ENCODE measurements around the gene CCL26. TPM values are rescaled to one million over a fixed set of nuclear protein-coding genes. Genes with fewer than 3 reads are reported as not detected.
A peak's percentile ranks its signal among the peaks of the same experiment; 100 is the strongest.

CCL26 gene
- total and polyA plus RNA-seq, 9 of the 15 experiments (the other 6 are each of a cell fraction or from before 2014, with no cell fraction given) = 2.3 to 26.8 (median 8.4) TPM

DNA sequence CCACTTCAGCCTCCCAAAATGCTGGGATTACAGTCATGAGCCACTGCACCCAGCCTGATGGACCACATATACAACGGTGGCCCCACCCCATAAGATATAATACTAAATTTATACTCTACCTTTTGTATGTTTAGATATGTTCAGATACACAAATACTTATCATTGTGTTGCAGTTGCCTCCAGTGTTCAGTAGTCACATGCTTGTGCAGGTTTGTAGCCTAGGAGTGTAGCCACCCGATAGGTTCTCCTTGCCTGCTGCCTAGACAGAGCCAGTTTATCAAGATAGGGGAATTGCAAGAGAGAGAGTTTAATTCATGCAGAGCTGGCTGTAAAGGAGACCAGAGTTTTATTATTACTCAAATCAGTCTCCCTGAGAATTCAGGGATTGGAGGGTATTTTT is 32.0 kb upstream of the CCL26 start (continued):
- TF ChIP-seq, protein P1, sequence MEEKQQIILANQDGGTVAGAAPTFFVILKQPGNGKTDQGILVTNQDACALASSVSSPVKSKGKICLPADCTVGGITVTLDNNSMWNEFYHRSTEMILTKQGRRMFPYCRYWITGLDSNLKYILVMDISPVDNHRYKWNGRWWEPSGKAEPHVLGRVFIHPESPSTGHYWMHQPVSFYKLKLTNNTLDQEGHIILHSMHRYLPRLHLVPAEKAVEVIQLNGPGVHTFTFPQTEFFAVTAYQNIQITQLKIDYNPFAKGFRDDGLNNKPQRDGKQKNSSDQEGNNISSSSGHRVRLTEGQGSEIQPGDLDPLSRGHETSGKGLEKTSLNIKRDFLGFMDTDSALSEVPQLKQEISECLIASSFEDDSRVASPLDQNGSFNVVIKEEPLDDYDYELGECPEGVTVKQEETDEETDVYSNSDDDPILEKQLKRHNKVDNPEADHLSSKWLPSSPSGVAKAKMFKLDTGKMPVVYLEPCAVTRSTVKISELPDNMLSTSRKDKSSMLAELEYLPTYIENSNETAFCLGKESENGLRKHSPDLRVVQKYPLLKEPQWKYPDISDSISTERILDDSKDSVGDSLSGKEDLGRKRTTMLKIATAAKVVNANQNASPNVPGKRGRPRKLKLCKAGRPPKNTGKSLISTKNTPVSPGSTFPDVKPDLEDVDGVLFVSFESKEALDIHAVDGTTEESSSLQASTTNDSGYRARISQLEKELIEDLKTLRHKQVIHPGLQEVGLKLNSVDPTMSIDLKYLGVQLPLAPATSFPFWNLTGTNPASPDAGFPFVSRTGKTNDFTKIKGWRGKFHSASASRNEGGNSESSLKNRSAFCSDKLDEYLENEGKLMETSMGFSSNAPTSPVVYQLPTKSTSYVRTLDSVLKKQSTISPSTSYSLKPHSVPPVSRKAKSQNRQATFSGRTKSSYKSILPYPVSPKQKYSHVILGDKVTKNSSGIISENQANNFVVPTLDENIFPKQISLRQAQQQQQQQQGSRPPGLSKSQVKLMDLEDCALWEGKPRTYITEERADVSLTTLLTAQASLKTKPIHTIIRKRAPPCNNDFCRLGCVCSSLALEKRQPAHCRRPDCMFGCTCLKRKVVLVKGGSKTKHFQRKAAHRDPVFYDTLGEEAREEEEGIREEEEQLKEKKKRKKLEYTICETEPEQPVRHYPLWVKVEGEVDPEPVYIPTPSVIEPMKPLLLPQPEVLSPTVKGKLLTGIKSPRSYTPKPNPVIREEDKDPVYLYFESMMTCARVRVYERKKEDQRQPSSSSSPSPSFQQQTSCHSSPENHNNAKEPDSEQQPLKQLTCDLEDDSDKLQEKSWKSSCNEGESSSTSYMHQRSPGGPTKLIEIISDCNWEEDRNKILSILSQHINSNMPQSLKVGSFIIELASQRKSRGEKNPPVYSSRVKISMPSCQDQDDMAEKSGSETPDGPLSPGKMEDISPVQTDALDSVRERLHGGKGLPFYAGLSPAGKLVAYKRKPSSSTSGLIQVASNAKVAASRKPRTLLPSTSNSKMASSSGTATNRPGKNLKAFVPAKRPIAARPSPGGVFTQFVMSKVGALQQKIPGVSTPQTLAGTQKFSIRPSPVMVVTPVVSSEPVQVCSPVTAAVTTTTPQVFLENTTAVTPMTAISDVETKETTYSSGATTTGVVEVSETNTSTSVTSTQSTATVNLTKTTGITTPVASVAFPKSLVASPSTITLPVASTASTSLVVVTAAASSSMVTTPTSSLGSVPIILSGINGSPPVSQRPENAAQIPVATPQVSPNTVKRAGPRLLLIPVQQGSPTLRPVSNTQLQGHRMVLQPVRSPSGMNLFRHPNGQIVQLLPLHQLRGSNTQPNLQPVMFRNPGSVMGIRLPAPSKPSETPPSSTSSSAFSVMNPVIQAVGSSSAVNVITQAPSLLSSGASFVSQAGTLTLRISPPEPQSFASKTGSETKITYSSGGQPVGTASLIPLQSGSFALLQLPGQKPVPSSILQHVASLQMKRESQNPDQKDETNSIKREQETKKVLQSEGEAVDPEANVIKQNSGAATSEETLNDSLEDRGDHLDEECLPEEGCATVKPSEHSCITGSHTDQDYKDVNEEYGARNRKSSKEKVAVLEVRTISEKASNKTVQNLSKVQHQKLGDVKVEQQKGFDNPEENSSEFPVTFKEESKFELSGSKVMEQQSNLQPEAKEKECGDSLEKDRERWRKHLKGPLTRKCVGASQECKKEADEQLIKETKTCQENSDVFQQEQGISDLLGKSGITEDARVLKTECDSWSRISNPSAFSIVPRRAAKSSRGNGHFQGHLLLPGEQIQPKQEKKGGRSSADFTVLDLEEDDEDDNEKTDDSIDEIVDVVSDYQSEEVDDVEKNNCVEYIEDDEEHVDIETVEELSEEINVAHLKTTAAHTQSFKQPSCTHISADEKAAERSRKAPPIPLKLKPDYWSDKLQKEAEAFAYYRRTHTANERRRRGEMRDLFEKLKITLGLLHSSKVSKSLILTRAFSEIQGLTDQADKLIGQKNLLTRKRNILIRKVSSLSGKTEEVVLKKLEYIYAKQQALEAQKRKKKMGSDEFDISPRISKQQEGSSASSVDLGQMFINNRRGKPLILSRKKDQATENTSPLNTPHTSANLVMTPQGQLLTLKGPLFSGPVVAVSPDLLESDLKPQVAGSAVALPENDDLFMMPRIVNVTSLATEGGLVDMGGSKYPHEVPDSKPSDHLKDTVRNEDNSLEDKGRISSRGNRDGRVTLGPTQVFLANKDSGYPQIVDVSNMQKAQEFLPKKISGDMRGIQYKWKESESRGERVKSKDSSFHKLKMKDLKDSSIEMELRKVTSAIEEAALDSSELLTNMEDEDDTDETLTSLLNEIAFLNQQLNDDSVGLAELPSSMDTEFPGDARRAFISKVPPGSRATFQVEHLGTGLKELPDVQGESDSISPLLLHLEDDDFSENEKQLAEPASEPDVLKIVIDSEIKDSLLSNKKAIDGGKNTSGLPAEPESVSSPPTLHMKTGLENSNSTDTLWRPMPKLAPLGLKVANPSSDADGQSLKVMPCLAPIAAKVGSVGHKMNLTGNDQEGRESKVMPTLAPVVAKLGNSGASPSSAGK (IDR thresholded peaks at IDR 0.05) = peak; percentile 73
- no peak for TF ChIP-seq CBFB (CRISPR knock-in tag; IDR thresholded peaks at IDR 0.05)
- peak; percentile 23; the same call in 1 of the 2 replicates for TF ChIP-seq BHLHE40 (IDR thresholded peaks at IDR 0.05; ENCODE audit: low read length)
- 0 out of 2 replicates have a peak, but pooled peaks have one; percentile 28 for TF ChIP-seq DPF2 (IDR thresholded peaks at IDR 0.05)
- TF ChIP-seq ADNP (tag; IDR thresholded peaks at IDR 0.05) = peak; percentile 57; the same call in 1 of the 2 replicates
- TF ChIP-seq RAD51 (IDR thresholded peaks at IDR 0.05; ENCODE audit: borderline replicate concordance, low read depth) = peak; percentile 25; the same call in 1 of the 2 replicates
- peak; percentile 91 for TF ChIP-seq L3MBTL2 (IDR thresholded peaks at IDR 0.05)
- peak; percentile 40; the same call in 1 of the 2 replicates for TF ChIP-seq TAL1 (IDR thresholded peaks at IDR 0.05)
- peak; percentile 36; the same call in 1 of the 2 replicates for TF ChIP-seq TOE1 (IDR thresholded peaks at IDR 0.05; ENCODE audit: borderline replicate concordance)
- TF ChIP-seq TOE1 (CRISPR knock-in tag; IDR thresholded peaks at IDR 0.05; ENCODE audit: borderline replicate concordance, low read depth) = no peak
- no peak for TF ChIP-seq ZNF174 (CRISPR knock-in tag; IDR thresholded peaks at IDR 0.05)
- no peak for TF ChIP-seq ILK (tag; IDR thresholded peaks at IDR 0.05; ENCODE audit: borderline replicate concordance, low read depth)
- TF ChIP-seq, protein P2, sequence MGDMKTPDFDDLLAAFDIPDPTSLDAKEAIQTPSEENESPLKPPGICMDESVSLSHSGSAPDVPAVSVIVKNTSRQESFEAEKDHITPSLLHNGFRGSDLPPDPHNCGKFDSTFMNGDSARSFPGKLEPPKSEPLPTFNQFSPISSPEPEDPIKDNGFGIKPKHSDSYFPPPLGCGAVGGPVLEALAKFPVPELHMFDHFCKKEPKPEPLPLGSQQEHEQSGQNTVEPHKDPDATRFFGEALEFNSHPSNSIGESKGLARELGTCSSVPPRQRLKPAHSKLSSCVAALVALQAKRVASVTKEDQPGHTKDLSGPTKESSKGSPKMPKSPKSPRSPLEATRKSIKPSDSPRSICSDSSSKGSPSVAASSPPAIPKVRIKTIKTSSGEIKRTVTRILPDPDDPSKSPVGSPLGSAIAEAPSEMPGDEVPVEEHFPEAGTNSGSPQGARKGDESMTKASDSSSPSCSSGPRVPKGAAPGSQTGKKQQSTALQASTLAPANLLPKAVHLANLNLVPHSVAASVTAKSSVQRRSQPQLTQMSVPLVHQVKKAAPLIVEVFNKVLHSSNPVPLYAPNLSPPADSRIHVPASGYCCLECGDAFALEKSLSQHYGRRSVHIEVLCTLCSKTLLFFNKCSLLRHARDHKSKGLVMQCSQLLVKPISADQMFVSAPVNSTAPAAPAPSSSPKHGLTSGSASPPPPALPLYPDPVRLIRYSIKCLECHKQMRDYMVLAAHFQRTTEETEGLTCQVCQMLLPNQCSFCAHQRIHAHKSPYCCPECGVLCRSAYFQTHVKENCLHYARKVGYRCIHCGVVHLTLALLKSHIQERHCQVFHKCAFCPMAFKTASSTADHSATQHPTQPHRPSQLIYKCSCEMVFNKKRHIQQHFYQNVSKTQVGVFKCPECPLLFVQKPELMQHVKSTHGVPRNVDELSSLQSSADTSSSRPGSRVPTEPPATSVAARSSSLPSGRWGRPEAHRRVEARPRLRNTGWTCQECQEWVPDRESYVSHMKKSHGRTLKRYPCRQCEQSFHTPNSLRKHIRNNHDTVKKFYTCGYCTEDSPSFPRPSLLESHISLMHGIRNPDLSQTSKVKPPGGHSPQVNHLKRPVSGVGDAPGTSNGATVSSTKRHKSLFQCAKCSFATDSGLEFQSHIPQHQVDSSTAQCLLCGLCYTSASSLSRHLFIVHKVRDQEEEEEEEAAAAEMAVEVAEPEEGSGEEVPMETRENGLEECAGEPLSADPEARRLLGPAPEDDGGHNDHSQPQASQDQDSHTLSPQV (IDR thresholded peaks at IDR 0.05) = peak; percentile 31; the same call in 1 of the 2 replicates
- TF ChIP-seq U2AF2 (optimal IDR thresholded peaks at IDR 0.05; ENCODE audit: low read depth, low read length) = no peak
